GM12878 (cell line): ENCODE data around the gene IQCF2. TPM values are rescaled to one million over a fixed set of nuclear protein-coding genes. Genes with fewer than 3 reads are reported as not detected.

Source experiments
- ATAC-seq: fragments of 200-7000 bp; cut with Tn5 transposase; 3 replicates; pipeline ENCODE4 v1.9.1; 2020; ENCODE audit warnings: mild to moderate bottlenecking, moderate library complexity
- BruUV-seq: library from RNA; stranded (reverse); fragments of 400-500 nt; replicated peaks from 2 replicates; lab custom pipeline; 2021; lab: Mats Ljungman, UMichigan
- CTCF ChIA-PET: fragments of 300-600 bp; sonication (Branson Sonifier 250); formaldehyde crosslinking; extraction: SDS; loops from one replicate; lab custom pipeline; 2021; ENCODE audit warnings: inconsistent platforms; lab: Yijun Ruan, JAX
- POLR2A ChIA-PET: fragments of 350-600 bp; formaldehyde crosslinking; extraction: SDS; loops from one replicate; lab custom pipeline; 2021; ENCODE audit warnings: inconsistent platforms; lab: Charles Lee
- RAD21 ChIA-PET: fragments of 300-600 bp; sonication (Branson Sonifier 250); formaldehyde crosslinking; loops from one replicate; lab custom pipeline; 2023; ENCODE audit warnings: antibody characterized with exemption; ENCODE audit not compliant: unreplicated experiment; lab: Charles Lee
- SMC1A ChIA-PET: fragments of 300-600 bp; sonication (Branson Sonifier 250); formaldehyde crosslinking; loops from one replicate; lab custom pipeline; 2023; ENCODE audit not compliant: unreplicated experiment, uncharacterized antibody; lab: Charles Lee
- DNase-seq: peaks from one replicate; pipeline ENCODE4 v3.0.0-alpha.2; 2011; ENCODE audit warnings: low read depth, low spot score
- FAIRE-seq: peaks from 3 replicates; lab custom pipeline; 2011; peaks lifted over from hg19 to GRCh38; lab: Jason Lieb, UNC
- H2AFZ ChIP-seq: 2 replicates; pipeline ENCODE4 v1.6.0; 2011; ENCODE audit warnings: low read depth, low read length, control low read depth; ENCODE audit not compliant: control insufficient read depth
- H3K27ac ChIP-seq: 2 replicates; pipeline ENCODE4 v1.5.1; 2011; ENCODE audit warnings: control low read depth; ENCODE audit not compliant: control insufficient read depth, insufficient read depth
- H3K27me3 ChIP-seq, 2 experiments: replicated peaks in 1 of 2; 2 replicates each; pipeline versions ENCODE4 v1.6.0 to v1.6.1; 2011; ENCODE audit warnings: low read length in 1 of 2; ENCODE audit not compliant: control insufficient read depth in 2 of 2, insufficient read depth in 2 of 2
- H3K36me3 ChIP-seq, 2 experiments: 2 replicates each; pipeline ENCODE4 v1.5.1; 2011; ENCODE audit warnings: low read length in 1 of 2; ENCODE audit not compliant: control insufficient read depth in 2 of 2, insufficient read depth in 2 of 2
- H3K4me1 ChIP-seq: 2 replicates; pipeline ENCODE4 v1.6.1; 2011; ENCODE audit warnings: mild to moderate bottlenecking, low read length, moderate library complexity, mixed read lengths; ENCODE audit not compliant: control insufficient read depth, insufficient read depth
- H3K4me2 ChIP-seq: 2 replicates; pipeline ENCODE4 v1.6.0; 2011; ENCODE audit warnings: control low read depth; ENCODE audit not compliant: control insufficient read depth, insufficient read depth
- H3K4me3 ChIP-seq: fragments of 200-600 bp; sonication (generic); 2 replicates; pipeline ENCODE4 v1.5.1; 2016
- H3K79me2 ChIP-seq: 2 replicates; pipeline ENCODE4 v1.6.0; 2011; ENCODE audit warnings: low read length; ENCODE audit not compliant: control insufficient read depth, insufficient read depth
- H3K9ac ChIP-seq: 2 replicates; pipeline ENCODE4 v1.8.0; 2011; ENCODE audit warnings: low read length, control low read depth, mixed read lengths; ENCODE audit not compliant: control insufficient read depth, insufficient read depth
- H3K9me3 ChIP-seq: replicated peaks from 3 replicates; pipeline ENCODE4 v1.5.1; 2011; ENCODE audit warnings: mild to moderate bottlenecking, low read length; ENCODE audit not compliant: control insufficient read depth, insufficient read depth
- H4K20me1 ChIP-seq: 2 replicates; pipeline ENCODE4 v1.6.0; 2011; ENCODE audit not compliant: control insufficient read depth, insufficient read depth
- BACH1 ChIP-seq: fragments of 450-650 bp; IDR thresholded peaks from 2 replicates; pipeline ENCODE4 v1.6.1; 2017; ENCODE audit warnings: mild to moderate bottlenecking, borderline replicate concordance
- BCL11A ChIP-seq: IDR thresholded peaks from 2 replicates; pipeline ENCODE4 v1.6.1; 2011; ENCODE audit warnings: low read depth, low read length
- BRCA1 ChIP-seq: IDR thresholded peaks from 2 replicates; pipeline ENCODE4 v1.6.1; 2011; ENCODE audit warnings: low read depth, low read length, improper control_type of control experiment
- GATAD2B ChIP-seq: fragments of 450-650 bp; conservative IDR thresholded peaks from 2 replicates; pipeline ENCODE4 v1.6.1; 2017; ENCODE audit warnings: low read depth, mild to moderate bottlenecking, moderate library complexity
- HDGF ChIP-seq: fragments of 450-650 bp; IDR thresholded peaks from 2 replicates; pipeline ENCODE4 v1.6.1; 2016; ENCODE audit warnings: antibody characterized with exemption
- IKZF2 ChIP-seq, 2 experiments: fragments of 450-650 bp; IDR thresholded peaks; 2 replicates each; pipeline ENCODE4 v1.6.1; 2017; ENCODE audit warnings: mild to moderate bottlenecking in 2 of 2, moderate library complexity in 2 of 2
- IRF4 ChIP-seq: IDR thresholded peaks from 2 replicates; pipeline ENCODE4 v1.6.1; 2011; ENCODE audit warnings: low read depth, low read length
- RAD51 ChIP-seq: fragments of 450-650 bp; IDR thresholded peaks from 2 replicates; pipeline ENCODE4 v1.6.1; 2016; ENCODE audit warnings: moderate library complexity, mild to moderate bottlenecking, inconsistent platforms
- RELA ChIP-seq: fragments of 450-650 bp; IDR thresholded peaks from 2 replicates; pipeline ENCODE4 v1.8.0; 2014; ENCODE audit warnings: borderline replicate concordance; ENCODE audit not compliant: partially characterized antibody
- SIN3A ChIP-seq: IDR thresholded peaks from 2 replicates; pipeline ENCODE4 v1.6.1; 2012; ENCODE audit warnings: low read depth, low read length, improper control_type of control experiment
- SRF ChIP-seq, 2 experiments: IDR thresholded peaks; 2 replicates each; pipeline ENCODE4 v1.6.1; 2011; ENCODE audit warnings: low read depth in 2 of 2, low read length in 2 of 2, mild to moderate bottlenecking in 1 of 2, moderate library complexity in 1 of 2
- STAT1 ChIP-seq: fragments of 450-650 bp; conservative IDR thresholded peaks from 2 replicates; pipeline ENCODE4 v1.6.1; 2014; ENCODE audit warnings: antibody characterized with exemption, mild to moderate bottlenecking
- TAF1 ChIP-seq: IDR thresholded peaks from 2 replicates; pipeline ENCODE4 v1.6.1; 2011; ENCODE audit warnings: mild to moderate bottlenecking, low read depth, low read length, borderline replicate concordance
- YBX1 ChIP-seq: fragments of 450-650 bp; IDR thresholded peaks from 2 replicates; pipeline ENCODE4 v1.6.1; 2016; ENCODE audit warnings: antibody characterized with exemption
- WGBS: methylation state at CpG from one replicate; pipeline ENCODE4 v1.1.6; 2016; ENCODE audit warnings: low lambda C conversion rate; ENCODE audit not compliant: insufficient replicate concordance, insufficient coverage; ENCODE audit errors: missing lambda C conversion rate; 5-methylcytosine and 5-hydroxymethylcytosine counted together
- in situ Hi-C: fragments of 300-500 bp; cut with MboI; formaldehyde crosslinking; loops from 9 replicates; pipeline ENCODE4 v1.14.3; 2018; ENCODE audit warnings: mixed read lengths
- intact Hi-C: fragments of 100-400 bp; cut with micrococcal nuclease; formaldehyde crosslinking; loops from one replicate; pipeline ENCODE4 v1.14.2; 2022; ENCODE audit not compliant: unreplicated experiment
- polyA plus RNA-seq, 11 experiments: library from polyadenylated mRNA; depleted of rRNA in 4 of 11; unstranded in 6 of 11; stranded (reverse) in 5 of 11; fragments of >200 nt; fragmentation: Nextera tagmentation in 4 of 11; fragmentation: Illumina TruSeq in 1 of 11; extraction: Ambion mirVana in 4 of 11; extraction: Trizol in 1 of 11; gene quantifications; 1 replicate in 1 of 11; 2 replicates in 10 of 11; pipeline versions ENCODE4 v1.2.1 to v1.2.3, GENCODE V29; 2011 to 2016; ENCODE audit warnings: inconsistent platforms in 2 of 11, missing spikeins in 2 of 11, low read depth in 1 of 11
- total RNA-seq, 4 experiments: library from RNA; depleted of rRNA in 3 of 4; stranded (reverse); fragments of >200 nt in 3 of 4; fragmentation: Illumina TruSeq in 1 of 4; extraction: Trizol in 1 of 4; gene quantifications; 2 replicates each; pipeline versions ENCODE4 v1.2.1 to v1.2.3, GENCODE V29; 2013 to 2021
- TF ChIP-seq, protein P1 (sequence below): fragments of 150-350 bp; IDR thresholded peaks from 2 replicates; pipeline ENCODE4 v1.6.1; 2014; ENCODE audit warnings: mild to moderate bottlenecking, low read depth, low read length
- TF ChIP-seq, protein P2 (sequence below): fragments of 450-650 bp; conservative IDR thresholded peaks from 2 replicates; pipeline ENCODE4 v1.6.1; 2017; ENCODE audit warnings: mild to moderate bottlenecking, moderate library complexity
- TF ChIP-seq, protein P3 (sequence below): IDR thresholded peaks from 2 replicates; pipeline ENCODE4 v1.6.1; 2012; ENCODE audit warnings: mild to moderate bottlenecking, low read depth, low read length

The IQCF2 gene
- total and polyA plus RNA-seq, 10 of the 15 experiments (the other 5 are each of a cell fraction or from before 2014, with no cell fraction given): not detected

DNA sequence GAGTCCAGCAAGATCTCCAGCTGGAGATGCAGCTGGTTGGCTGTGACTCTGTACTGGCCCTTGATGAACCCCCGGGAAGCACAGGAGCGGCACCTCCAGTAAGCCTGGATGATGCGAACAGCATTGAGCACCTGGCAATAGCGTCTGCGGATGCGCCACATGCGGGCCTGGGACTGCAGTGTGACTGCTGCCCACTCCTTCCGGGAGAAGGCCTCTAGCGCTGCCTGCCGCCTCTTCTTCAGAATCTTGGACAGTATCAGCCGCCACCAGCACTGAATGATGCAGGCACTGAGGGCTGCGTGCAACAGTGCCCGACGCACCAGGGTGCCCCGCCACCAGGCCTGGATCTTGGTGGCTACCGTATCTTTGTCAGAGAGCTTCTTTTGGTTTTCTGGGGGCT is 33.5 kb downstream of the IQCF2 start:
- no peak for ATAC-seq
- no peak overlapping the region for H3K4me2 ChIP-seq
- no peak overlapping the region for H3K4me3 ChIP-seq
- FAIRE-seq: no peak
- no peak overlapping the region for H3K27ac ChIP-seq
- H3K36me3 ChIP-seq: no peaks in the 10 kb centered on the region
- RAD21 ChIA-PET: no interaction called here
- H3K79me2 ChIP-seq: no peaks in the 10 kb centered on the region
- no peaks in the 10 kb centered on the region; a peak in 1 of 4 replicates for H3K27me3 ChIP-seq
- SMC1A ChIA-PET: no interaction called here
- no TSS peak for BruUV-seq
- no peak overlapping the region for H2AFZ ChIP-seq
- no peaks in the 10 kb centered on the region for H3K4me1 ChIP-seq
- CTCF ChIA-PET: no interaction called here
- H3K9ac ChIP-seq: no peak overlapping the region
- in situ Hi-C loops: no loop called here
- intact Hi-C loops: no loop called here
- POLR2A ChIA-PET: no interaction called here
- no peak for DNase-seq
- 53% methylated on average over 16 of the region's 16 CpGs for WGBS
- no peaks in the 10 kb centered on the region for H4K20me1 ChIP-seq
- no peaks in the 10 kb centered on the region for H3K9me3 ChIP-seq
- TF ChIP-seq STAT1: no peak
- TF ChIP-seq RAD51: no peak
- no peak for TF ChIP-seq IRF4
- TF ChIP-seq TAF1: no peak
- TF ChIP-seq, protein P1, sequence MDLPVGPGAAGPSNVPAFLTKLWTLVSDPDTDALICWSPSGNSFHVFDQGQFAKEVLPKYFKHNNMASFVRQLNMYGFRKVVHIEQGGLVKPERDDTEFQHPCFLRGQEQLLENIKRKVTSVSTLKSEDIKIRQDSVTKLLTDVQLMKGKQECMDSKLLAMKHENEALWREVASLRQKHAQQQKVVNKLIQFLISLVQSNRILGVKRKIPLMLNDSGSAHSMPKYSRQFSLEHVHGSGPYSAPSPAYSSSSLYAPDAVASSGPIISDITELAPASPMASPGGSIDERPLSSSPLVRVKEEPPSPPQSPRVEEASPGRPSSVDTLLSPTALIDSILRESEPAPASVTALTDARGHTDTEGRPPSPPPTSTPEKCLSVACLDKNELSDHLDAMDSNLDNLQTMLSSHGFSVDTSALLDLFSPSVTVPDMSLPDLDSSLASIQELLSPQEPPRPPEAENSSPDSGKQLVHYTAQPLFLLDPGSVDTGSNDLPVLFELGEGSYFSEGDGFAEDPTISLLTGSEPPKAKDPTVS: no peak
- TF ChIP-seq SRF (IDR thresholded peaks at IDR 0.05; ENCODE audit: low read depth in 2 of 2, low read length in 2 of 2): no peak
- no peak for TF ChIP-seq GATAD2B
- no peak for TF ChIP-seq YBX1
- no peak for TF ChIP-seq IKZF2 (IDR thresholded peaks at IDR 0.05)
- no peak for TF ChIP-seq SIN3A
- TF ChIP-seq BACH1: no peak
- TF ChIP-seq, protein P2, sequence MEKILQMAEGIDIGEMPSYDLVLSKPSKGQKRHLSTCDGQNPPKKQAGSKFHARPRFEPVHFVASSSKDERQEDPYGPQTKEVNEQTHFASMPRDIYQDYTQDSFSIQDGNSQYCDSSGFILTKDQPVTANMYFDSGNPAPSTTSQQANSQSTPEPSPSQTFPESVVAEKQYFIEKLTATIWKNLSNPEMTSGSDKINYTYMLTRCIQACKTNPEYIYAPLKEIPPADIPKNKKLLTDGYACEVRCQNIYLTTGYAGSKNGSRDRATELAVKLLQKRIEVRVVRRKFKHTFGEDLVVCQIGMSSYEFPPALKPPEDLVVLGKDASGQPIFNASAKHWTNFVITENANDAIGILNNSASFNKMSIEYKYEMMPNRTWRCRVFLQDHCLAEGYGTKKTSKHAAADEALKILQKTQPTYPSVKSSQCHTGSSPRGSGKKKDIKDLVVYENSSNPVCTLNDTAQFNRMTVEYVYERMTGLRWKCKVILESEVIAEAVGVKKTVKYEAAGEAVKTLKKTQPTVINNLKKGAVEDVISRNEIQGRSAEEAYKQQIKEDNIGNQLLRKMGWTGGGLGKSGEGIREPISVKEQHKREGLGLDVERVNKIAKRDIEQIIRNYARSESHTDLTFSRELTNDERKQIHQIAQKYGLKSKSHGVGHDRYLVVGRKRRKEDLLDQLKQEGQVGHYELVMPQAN: no peak
- no peak for TF ChIP-seq BRCA1
- TF ChIP-seq BCL11A: no peak
- TF ChIP-seq, protein P3, sequence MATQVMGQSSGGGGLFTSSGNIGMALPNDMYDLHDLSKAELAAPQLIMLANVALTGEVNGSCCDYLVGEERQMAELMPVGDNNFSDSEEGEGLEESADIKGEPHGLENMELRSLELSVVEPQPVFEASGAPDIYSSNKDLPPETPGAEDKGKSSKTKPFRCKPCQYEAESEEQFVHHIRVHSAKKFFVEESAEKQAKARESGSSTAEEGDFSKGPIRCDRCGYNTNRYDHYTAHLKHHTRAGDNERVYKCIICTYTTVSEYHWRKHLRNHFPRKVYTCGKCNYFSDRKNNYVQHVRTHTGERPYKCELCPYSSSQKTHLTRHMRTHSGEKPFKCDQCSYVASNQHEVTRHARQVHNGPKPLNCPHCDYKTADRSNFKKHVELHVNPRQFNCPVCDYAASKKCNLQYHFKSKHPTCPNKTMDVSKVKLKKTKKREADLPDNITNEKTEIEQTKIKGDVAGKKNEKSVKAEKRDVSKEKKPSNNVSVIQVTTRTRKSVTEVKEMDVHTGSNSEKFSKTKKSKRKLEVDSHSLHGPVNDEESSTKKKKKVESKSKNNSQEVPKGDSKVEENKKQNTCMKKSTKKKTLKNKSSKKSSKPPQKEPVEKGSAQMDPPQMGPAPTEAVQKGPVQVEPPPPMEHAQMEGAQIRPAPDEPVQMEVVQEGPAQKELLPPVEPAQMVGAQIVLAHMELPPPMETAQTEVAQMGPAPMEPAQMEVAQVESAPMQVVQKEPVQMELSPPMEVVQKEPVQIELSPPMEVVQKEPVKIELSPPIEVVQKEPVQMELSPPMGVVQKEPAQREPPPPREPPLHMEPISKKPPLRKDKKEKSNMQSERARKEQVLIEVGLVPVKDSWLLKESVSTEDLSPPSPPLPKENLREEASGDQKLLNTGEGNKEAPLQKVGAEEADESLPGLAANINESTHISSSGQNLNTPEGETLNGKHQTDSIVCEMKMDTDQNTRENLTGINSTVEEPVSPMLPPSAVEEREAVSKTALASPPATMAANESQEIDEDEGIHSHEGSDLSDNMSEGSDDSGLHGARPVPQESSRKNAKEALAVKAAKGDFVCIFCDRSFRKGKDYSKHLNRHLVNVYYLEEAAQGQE: no peak
- no peak for TF ChIP-seq HDGF
- no peak for TF ChIP-seq RELA
